Measurements from ENCODE around the gene ATP13A3.

GRCh38 chr3:194395212-194395611, 91.6 kb downstream of the ATP13A3 start:
- TF ChIP-seq GATA3 (IDR thresholded peaks at IDR 0.05; ENCODE audit: low read depth, low read length) (no peak), GATA2 (IDR thresholded peaks at IDR 0.05; ENCODE audit: low read depth, low read length) (no peak)

Data from SH-SY5Y (cell line).